GM12878 (cell line): ENCODE measurements around the gene SGIP1.

Source experiments
- BMI1 ChIP-seq: fragments of 450-650 bp; IDR thresholded peaks from 2 replicates; pipeline ENCODE4 v1.6.1; 2016; ENCODE audit warnings: mild to moderate bottlenecking, moderate library complexity, borderline replicate concordance
- CBX3 ChIP-seq: fragments of 200-600 bp; sonication (generic); IDR thresholded peaks from 2 replicates; pipeline ENCODE4 v1.6.1; 2016; ENCODE audit warnings: low read depth, borderline replicate concordance
- CHD2 ChIP-seq: IDR thresholded peaks from 2 replicates; pipeline ENCODE4 v1.6.1; 2011; ENCODE audit warnings: low read depth, low read length, improper control_type of control experiment, borderline replicate concordance
- MEF2A ChIP-seq: IDR thresholded peaks from 2 replicates; pipeline ENCODE4 v1.6.1; 2011; ENCODE audit warnings: low read depth, mild to moderate bottlenecking, low read length, moderate library complexity; ENCODE audit not compliant: insufficient read depth
- NR2C2 ChIP-seq: IDR thresholded peaks from 2 replicates; pipeline ENCODE4 v1.6.1; 2011; ENCODE audit warnings: borderline replicate concordance, low read depth; ENCODE audit not compliant: control insufficient read depth, insufficient read length
- PAX8 ChIP-seq: fragments of 450-650 bp; IDR thresholded peaks from 2 replicates; pipeline ENCODE4 v1.6.1; 2017; ENCODE audit warnings: mild to moderate bottlenecking, moderate library complexity
- POLR2A ChIP-seq: IDR thresholded peaks from 2 replicates; pipeline ENCODE4 v1.6.1; 2011; ENCODE audit warnings: low read depth, mild to moderate bottlenecking, low read length
- RCOR1 ChIP-seq: conservative IDR thresholded peaks from 2 replicates; pipeline ENCODE4 v1.6.1; 2012; ENCODE audit warnings: low read depth, low read length, improper control_type of control experiment
- TBL1XR1 ChIP-seq: IDR thresholded peaks from 2 replicates; pipeline ENCODE4 v1.6.1; 2012; ENCODE audit warnings: low read depth, low read length, improper control_type of control experiment
- YY1 ChIP-seq: IDR thresholded peaks from 2 replicates; pipeline ENCODE4 v1.6.1; 2011; ENCODE audit warnings: low read depth, mild to moderate bottlenecking, low read length
- TF ChIP-seq, protein P1 (sequence below), 3 experiments: IDR thresholded peaks in 2 of 3; conservative IDR thresholded peaks in 1 of 3; 2 replicates each; pipeline ENCODE4 v1.5.1; 2011; ENCODE audit warnings: low read depth in 3 of 3, low read length in 3 of 3, mild to moderate bottlenecking in 3 of 3, control low read depth in 2 of 3, moderate library complexity in 2 of 3, inconsistent platforms in 1 of 3, mixed read lengths in 1 of 3; ENCODE audit not compliant: control insufficient read depth in 2 of 3, insufficient read depth in 1 of 3; ENCODE audit errors: extremely low read depth in 1 of 3
- TF ChIP-seq, protein P2 (sequence below): fragments of 150-350 bp; IDR thresholded peaks from 2 replicates; pipeline ENCODE4 v1.6.1; 2016; ENCODE audit warnings: low read depth, low read length

DNA sequence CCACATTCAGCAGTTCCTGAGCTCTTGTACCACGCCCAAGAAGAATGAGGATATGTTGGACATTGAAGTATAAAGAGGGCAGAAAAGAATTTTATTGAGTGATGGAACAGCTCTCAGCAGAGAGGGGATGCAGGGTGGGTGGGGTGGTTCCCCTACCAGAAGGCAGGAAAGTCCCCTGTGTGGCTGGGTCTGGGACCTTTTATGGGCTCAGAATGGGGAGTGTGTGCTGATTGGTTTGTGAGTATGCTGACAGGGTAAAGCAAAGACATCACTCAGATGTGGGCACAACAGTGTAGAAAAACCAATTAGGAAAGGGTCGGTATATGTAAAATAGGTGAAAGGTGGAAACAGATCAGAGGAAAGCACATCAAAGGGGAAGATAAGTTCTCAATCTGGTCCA is 62.2 kb downstream of the SGIP1 start:
- TF ChIP-seq, protein P1, sequence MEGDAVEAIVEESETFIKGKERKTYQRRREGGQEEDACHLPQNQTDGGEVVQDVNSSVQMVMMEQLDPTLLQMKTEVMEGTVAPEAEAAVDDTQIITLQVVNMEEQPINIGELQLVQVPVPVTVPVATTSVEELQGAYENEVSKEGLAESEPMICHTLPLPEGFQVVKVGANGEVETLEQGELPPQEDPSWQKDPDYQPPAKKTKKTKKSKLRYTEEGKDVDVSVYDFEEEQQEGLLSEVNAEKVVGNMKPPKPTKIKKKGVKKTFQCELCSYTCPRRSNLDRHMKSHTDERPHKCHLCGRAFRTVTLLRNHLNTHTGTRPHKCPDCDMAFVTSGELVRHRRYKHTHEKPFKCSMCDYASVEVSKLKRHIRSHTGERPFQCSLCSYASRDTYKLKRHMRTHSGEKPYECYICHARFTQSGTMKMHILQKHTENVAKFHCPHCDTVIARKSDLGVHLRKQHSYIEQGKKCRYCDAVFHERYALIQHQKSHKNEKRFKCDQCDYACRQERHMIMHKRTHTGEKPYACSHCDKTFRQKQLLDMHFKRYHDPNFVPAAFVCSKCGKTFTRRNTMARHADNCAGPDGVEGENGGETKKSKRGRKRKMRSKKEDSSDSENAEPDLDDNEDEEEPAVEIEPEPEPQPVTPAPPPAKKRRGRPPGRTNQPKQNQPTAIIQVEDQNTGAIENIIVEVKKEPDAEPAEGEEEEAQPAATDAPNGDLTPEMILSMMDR (IDR thresholded peaks at IDR 0.05 in 2 of 3, conservative IDR thresholded peaks at IDR 0.05 in 1 of 3; ENCODE audit: control insufficient read depth in 2 of 3, extremely low read depth in 1 of 3, insufficient read depth in 1 of 3, low read depth in 3 of 3, low read length in 3 of 3): no peak
- no peak for TF ChIP-seq TBL1XR1
- no peak for TF ChIP-seq CHD2
- no peak for TF ChIP-seq BMI1
- TF ChIP-seq, protein P2, sequence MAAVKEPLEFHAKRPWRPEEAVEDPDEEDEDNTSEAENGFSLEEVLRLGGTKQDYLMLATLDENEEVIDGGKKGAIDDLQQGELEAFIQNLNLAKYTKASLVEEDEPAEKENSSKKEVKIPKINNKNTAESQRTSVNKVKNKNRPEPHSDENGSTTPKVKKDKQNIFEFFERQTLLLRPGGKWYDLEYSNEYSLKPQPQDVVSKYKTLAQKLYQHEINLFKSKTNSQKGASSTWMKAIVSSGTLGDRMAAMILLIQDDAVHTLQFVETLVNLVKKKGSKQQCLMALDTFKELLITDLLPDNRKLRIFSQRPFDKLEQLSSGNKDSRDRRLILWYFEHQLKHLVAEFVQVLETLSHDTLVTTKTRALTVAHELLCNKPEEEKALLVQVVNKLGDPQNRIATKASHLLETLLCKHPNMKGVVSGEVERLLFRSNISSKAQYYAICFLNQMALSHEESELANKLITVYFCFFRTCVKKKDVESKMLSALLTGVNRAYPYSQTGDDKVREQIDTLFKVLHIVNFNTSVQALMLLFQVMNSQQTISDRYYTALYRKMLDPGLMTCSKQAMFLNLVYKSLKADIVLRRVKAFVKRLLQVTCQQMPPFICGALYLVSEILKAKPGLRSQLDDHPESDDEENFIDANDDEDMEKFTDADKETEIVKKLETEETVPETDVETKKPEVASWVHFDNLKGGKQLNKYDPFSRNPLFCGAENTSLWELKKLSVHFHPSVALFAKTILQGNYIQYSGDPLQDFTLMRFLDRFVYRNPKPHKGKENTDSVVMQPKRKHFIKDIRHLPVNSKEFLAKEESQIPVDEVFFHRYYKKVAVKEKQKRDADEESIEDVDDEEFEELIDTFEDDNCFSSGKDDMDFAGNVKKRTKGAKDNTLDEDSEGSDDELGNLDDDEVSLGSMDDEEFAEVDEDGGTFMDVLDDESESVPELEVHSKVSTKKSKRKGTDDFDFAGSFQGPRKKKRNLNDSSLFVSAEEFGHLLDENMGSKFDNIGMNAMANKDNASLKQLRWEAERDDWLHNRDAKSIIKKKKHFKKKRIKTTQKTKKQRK: no peak
- TF ChIP-seq NR2C2: no peak
- TF ChIP-seq YY1: no peak
- no peak for TF ChIP-seq POLR2A
- no peak for TF ChIP-seq RCOR1
- no peak for TF ChIP-seq CBX3
- TF ChIP-seq PAX8: no peak
- no peak for TF ChIP-seq MEF2A
